HepG2 (cell line): Measurements from ENCODE around the gene NGEF.

ENCODE experiments used
- AHDC1 ChIP-seq: sonication (generic); formaldehyde crosslinking; IDR thresholded peaks from 2 replicates; pipeline ENCODE4 v1.5.1; 2020; ENCODE audit warnings: mild to moderate bottlenecking, missing genetic modification reagents, borderline replicate concordance
- THRA ChIP-seq: sonication (generic); formaldehyde crosslinking; IDR thresholded peaks from 2 replicates; pipeline ENCODE4 v1.4.0; 2020; ENCODE audit warnings: missing genetic modification reagents, borderline replicate concordance

- no peak for TF ChIP-seq AHDC1 (CRISPR knock-in tag)
- TF ChIP-seq THRA (CRISPR knock-in tag), result no peak
These were observed 39.9 kb downstream of the NGEF start for GRCh38 chr2:232973011-232973735.
